GM13976 (cell line): ENCODE results near the gene ARHGEF11.

Source experiments
- DNase-seq: peaks from one replicate; pipeline ENCODE4 v3.0.0; 2012; ENCODE audit warnings: low spot score
- in situ Hi-C: fragments of 300-500 bp; cut with MboI; formaldehyde crosslinking; loops from one replicate; pipeline ENCODE4 v1.12.0; 2022; ENCODE audit warnings: low sequenced_read_pairs, mixed read lengths, inconsistent platforms; ENCODE audit not compliant: unreplicated experiment
- TF ChIP-seq, protein P1 (sequence below): IDR thresholded peaks from 2 replicates; pipeline ENCODE4 v1.5.1; 2012; ENCODE audit warnings: borderline replicate concordance, mild to moderate bottlenecking; ENCODE audit not compliant: insufficient read depth; ENCODE audit errors: extremely low read depth, missing control alignments, control extremely low read depth

ARHGEF11 gene

DNA sequence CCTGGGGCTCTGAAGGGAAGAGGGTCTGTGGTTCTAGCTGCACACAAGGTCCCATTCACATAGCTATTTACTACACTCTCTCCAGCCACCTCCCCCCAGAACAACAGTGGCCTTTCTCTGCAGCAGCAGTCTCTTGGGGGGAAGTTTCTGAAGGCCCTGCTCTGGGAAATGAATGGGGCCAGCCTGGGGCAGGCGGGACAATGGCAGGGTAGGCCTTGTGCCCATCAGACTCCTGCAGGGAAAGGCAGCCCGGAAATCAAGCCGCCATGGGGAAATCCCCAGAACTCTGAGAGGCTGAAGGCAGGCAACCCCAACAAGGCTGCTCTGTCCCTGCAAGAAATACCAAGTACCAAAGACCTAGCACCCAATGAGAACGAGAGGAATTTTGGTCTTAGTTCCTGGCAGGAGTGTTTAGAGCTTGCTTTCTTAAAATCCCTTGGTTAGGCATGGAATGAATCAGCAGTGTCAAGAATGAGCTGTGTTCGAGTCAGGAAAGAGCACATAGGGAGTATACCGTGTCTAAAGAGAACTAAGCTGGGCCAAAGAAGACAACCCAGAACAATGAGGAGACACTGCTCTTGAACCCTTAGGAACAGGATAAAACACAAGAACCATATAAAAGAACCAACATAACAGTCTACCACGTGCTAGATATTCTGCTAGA is 11.3 kb downstream of the ARHGEF11 start:
- in situ Hi-C loops = no loop called here
- TF ChIP-seq, protein P1, sequence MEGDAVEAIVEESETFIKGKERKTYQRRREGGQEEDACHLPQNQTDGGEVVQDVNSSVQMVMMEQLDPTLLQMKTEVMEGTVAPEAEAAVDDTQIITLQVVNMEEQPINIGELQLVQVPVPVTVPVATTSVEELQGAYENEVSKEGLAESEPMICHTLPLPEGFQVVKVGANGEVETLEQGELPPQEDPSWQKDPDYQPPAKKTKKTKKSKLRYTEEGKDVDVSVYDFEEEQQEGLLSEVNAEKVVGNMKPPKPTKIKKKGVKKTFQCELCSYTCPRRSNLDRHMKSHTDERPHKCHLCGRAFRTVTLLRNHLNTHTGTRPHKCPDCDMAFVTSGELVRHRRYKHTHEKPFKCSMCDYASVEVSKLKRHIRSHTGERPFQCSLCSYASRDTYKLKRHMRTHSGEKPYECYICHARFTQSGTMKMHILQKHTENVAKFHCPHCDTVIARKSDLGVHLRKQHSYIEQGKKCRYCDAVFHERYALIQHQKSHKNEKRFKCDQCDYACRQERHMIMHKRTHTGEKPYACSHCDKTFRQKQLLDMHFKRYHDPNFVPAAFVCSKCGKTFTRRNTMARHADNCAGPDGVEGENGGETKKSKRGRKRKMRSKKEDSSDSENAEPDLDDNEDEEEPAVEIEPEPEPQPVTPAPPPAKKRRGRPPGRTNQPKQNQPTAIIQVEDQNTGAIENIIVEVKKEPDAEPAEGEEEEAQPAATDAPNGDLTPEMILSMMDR = no peak
- no peak for DNase-seq

DNA sequence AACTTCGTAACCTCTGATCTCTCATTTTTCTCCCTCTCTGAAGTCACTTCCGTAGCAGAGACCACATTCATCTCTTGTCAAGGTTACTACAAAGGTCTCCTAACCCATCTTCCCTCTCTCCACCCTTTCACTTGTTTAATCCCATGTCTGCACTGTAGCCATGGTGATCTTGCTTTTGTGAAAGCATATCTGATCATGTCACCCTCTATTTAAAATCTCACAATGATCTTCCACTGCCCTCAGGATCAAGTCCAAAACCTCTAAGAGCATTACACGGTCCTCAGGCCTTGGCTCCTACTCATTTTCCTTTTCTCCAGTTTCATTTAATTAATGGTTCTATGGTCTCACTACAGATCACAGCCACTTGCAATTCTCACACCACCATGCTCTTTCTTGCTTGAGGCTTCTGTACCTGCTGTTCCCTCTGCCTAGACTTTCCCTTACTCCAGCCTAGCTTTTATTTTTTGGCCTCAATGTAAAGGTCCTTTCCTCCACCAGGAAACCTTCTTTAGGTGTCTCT is 12.1 kb downstream of the ARHGEF11 start:
- no peak for DNase-seq
- TF ChIP-seq, protein P1 = no peak
- in situ Hi-C loops = no loop called here

DNA sequence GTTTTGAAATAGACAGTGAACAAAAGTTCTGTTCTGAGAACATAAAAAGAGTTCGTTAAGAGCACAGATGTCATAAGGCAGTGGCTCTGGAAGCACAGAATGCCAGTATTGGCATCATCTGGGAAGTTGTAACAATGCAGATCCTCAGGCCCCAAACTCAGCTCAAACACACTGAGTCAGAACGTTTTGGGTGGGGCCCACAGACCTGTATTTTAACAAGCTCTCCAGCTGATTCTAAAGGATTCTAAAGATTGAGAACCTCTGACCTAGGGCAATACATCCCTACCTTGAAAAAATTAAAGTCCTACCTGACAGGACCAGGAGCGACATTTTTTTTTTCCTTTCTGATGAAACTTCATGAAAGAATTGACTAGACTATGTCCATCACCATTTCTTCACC is 13.2 kb downstream of the ARHGEF11 start:
- in situ Hi-C loops = no loop called here
- TF ChIP-seq, protein P1 = no peak
- DNase-seq = no peak

DNA sequence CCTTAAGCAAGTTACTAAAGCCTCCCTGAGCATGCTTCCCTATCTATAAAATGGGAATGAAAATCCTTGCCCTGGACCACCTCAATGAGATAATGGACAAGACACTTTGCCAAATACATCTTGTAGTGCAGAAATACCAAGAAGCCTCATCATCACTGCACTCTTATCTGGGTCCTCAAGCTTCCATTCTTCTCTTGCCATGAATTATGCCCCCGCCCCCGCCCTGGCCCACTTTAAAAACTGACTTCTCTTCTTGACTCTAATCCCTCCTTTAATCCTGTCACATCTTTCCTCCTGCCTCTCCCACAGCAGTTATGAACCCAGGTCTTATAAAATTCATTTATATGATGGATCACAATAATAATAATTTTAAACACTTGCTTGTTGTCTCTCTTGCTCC is 14.8 kb downstream of the ARHGEF11 start:
- no peak for DNase-seq
- TF ChIP-seq, protein P1 = no peak
- in situ Hi-C loops = no loop called here

DNA sequence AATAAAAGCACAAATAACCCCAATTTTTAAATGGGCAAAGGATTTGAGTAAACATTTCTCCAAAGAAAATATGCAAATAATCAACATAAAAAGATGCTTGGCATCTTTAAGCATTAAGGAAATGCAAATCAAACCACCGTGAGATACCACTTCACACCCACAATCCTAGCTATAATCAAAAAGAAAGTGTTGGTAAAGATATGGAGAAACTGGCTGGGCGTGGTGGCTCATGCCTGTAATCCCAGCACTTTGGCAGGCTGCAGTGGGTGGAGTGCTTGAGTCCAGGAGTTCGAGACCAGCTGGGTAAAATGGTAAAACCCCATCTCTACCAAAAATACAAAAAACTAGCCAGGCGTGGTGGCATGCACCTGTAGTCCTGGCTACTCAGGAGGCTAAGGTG is 16.9 kb downstream of the ARHGEF11 start:
- no peak for DNase-seq
- TF ChIP-seq, protein P1 = no peak
- in situ Hi-C loops = no loop called here

DNA sequence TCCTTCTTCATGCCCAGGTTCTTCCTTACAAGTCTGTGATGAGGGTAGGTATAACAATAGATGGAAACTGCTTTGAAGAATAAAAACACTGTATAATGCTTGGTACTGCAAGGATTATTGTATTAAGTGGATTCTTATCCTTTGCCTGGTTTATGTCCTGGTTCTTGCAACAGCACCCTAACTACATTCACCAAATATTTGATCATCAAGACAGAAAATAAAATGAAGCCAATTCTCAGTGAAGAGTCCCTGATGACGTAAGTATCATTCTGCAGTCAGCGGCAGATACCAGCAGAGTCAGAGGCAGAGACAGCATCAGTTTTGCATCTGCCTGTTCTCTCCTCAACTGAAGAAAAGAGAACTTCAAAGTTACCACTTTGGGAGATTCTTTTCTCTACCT is 19.7 kb downstream of the ARHGEF11 start:
- TF ChIP-seq, protein P1 = no peak
- no peak for DNase-seq
- in situ Hi-C loops = no loop called here
